Kidney (tissue), 14 donors: ENCODE results near the gene HDAC1. TPM values are rescaled to one million over a fixed set of nuclear protein-coding genes. Genes with fewer than 3 reads are reported as not detected.

Experiments used
- DNase-seq, 5 donors: peaks; one replicate each; pipeline ENCODE4 v3.0.0-alpha.2; 2013 to 2020
- FAIRE-seq: peaks from 2 replicates; lab custom pipeline; 2012; peaks lifted over from hg19 to GRCh38; lab: Jason Lieb, UNC
- H3K27ac ChIP-seq, 2 donors: one replicate each; pipeline ENCODE4 v1.7.0; 2013; ENCODE audit warnings: low read depth in 2 of 2, low read length in 2 of 2, inconsistent platforms in 1 of 2
- H3K27me3 ChIP-seq: one replicate; pipeline ENCODE4 v1.7.1; 2013; ENCODE audit warnings: low read length, inconsistent platforms; ENCODE audit not compliant: control insufficient read depth, insufficient read depth
- H3K36me3 ChIP-seq, 3 donors: one replicate each; pipeline versions ENCODE4 v1.7.0 to v1.7.1; 2013; ENCODE audit warnings: low read length in 3 of 3, control low read depth in 1 of 3, inconsistent platforms in 1 of 3; ENCODE audit not compliant: insufficient read depth in 3 of 3, control insufficient read depth in 2 of 3
- H3K4me1 ChIP-seq, 3 donors: one replicate each; pipeline versions ENCODE4 v1.7.0 to v1.7.1; 2013; ENCODE audit warnings: low read length in 3 of 3, inconsistent platforms in 1 of 3, low read depth in 1 of 3; ENCODE audit not compliant: control insufficient read depth in 2 of 3, insufficient read depth in 2 of 3
- H3K4me3 ChIP-seq, 3 donors: one replicate each; pipeline versions ENCODE4 v1.7.0 to v1.8.1; 2013; ENCODE audit warnings: low read length in 3 of 3, control low read depth in 1 of 3, inconsistent platforms in 1 of 3
- H3K9ac ChIP-seq, 3 donors: one replicate each; pipeline versions ENCODE4 v1.7.0 to v1.7.1; 2013; ENCODE audit warnings: low read length in 3 of 3, control low read depth in 1 of 3, inconsistent platforms in 1 of 3
- H3K9me3 ChIP-seq, 3 donors: one replicate each; pipeline versions ENCODE4 v1.7.0 to v1.7.1; 2013; ENCODE audit warnings: low read length in 3 of 3, control low read depth in 1 of 3, inconsistent platforms in 1 of 3; ENCODE audit not compliant: control insufficient read depth in 2 of 3, insufficient read depth in 1 of 3
- CTCF ChIP-seq: IDR thresholded peaks from 3 replicates; pipeline ENCODE4 v1.5.1; 2012; ENCODE audit warnings: mild to moderate bottlenecking, moderate library complexity, borderline replicate concordance; ENCODE audit not compliant: insufficient read depth; ENCODE audit errors: extremely low read depth
- intact Hi-C: fragments of 100-400 bp; cut with DNase I; formaldehyde crosslinking; loops from one replicate; pipeline ENCODE4 v1.11.1; 2022
- polyA plus RNA-seq: library from polyadenylated mRNA; stranded (reverse); fragments of 350-450 nt; fragmentation: Illumina TruSeq; extraction: RNeasy Lipid Tissue Mini Kit (QIAGEN cat#74804); gene quantifications from one replicate; pipeline ENCODE4 v1.2.3, GENCODE V29; 2014; ENCODE audit warnings: low read depth, low replicate concordance; ENCODE audit not compliant: insufficient read depth
- total RNA-seq: library from RNA; stranded (reverse); fragmentation: NEBNext Ultra II Directional; extraction: Animal tissue kit (Norgen Biotek cat#: 25700); gene quantifications from one replicate; pipeline ENCODE4 v1.2.1, GENCODE V29; 2021
- donor health status: control.
- donor health status: control.
- donor health status: control.
- donor health status: control.
- donor health status: control.
- donor health status: DM: yes; HTN: yes; CAD: no.
- donor health status: Normal renal cell carcinoma (clear cell type).

Gene HDAC1
- total and polyA plus RNA-seq, 2 donors from 2014 or later = 68.8 to 89.7 TPM

- no peak for TF ChIP-seq CTCF
- H3K9me3 ChIP-seq = no peaks in the 10 kb centered on the region
- H3K27ac ChIP-seq = no peak overlapping the region
- intact Hi-C loops = no loop called here
- no peak overlapping the region for H3K4me3 ChIP-seq
- no peaks in the 10 kb centered on the region for H3K4me1 ChIP-seq
- H3K36me3 ChIP-seq = peaks cover 2 to 10% (median 6%) of the 10 kb centered on the region in 3 donors
- no peak for DNase-seq
- no peaks in the 10 kb centered on the region for H3K27me3 ChIP-seq
- FAIRE-seq = no peak
- H3K9ac ChIP-seq = no peak overlapping the region
Observed at GRCh38 chr1:32299327-32299726, 7.4 kb downstream of the HDAC1 start.

GRCh38 chr1:32303358-32303757, 11.5 kb downstream of the HDAC1 start:
- Histone ChIP-seq H3K4me3 (no peak overlapping the region), H3K36me3 (peaks cover 5 to 15% (median 9%) of the 10 kb centered on the region in 3 donors), H3K27me3 (no peaks in the 10 kb centered on the region), H3K27ac (no peak overlapping the region), H3K9ac (no peak overlapping the region), H3K9me3 (no peaks in the 10 kb centered on the region), H3K4me1 (no peaks in the 10 kb centered on the region)
- FAIRE-seq = no peak
- no peak for DNase-seq
- TF ChIP-seq CTCF = no peak
- intact Hi-C loops = no loop called here

- Histone ChIP-seq H3K27me3 (no peaks in the 10 kb centered on the region), H3K4me3 (no peak overlapping the region), H3K9ac (no peak overlapping the region), H3K36me3 (peaks cover 5 to 15% (median 9%) of the 10 kb centered on the region in 3 donors), H3K27ac (no peak overlapping the region), H3K9me3 (no peaks in the 10 kb centered on the region), H3K4me1 (no peaks in the 10 kb centered on the region)
- intact Hi-C loops = no loop called here
- no peak for FAIRE-seq
- no peak for TF ChIP-seq CTCF
- DNase-seq = no peak
Observed at GRCh38 chr1:32303997-32304622, 12.2 kb downstream of the HDAC1 start.

GRCh38 chr1:32305310-32305709, 13.4 kb downstream of the HDAC1 start:
- Histone ChIP-seq H3K9me3 (no peaks in the 10 kb centered on the region), H3K4me3 (no peak overlapping the region), H3K4me1 (no peaks in the 10 kb centered on the region), H3K27ac (no peak overlapping the region), H3K9ac (no peak overlapping the region), H3K36me3 (peaks cover 5 to 15% (median 9%) of the 10 kb centered on the region in 3 donors), H3K27me3 (no peaks in the 10 kb centered on the region)
- FAIRE-seq = no peak
- no peak for DNase-seq
- TF ChIP-seq CTCF = no peak
- intact Hi-C loops = no loop called here
